ENCODE measurements around the gene ENPP4.

DNA sequence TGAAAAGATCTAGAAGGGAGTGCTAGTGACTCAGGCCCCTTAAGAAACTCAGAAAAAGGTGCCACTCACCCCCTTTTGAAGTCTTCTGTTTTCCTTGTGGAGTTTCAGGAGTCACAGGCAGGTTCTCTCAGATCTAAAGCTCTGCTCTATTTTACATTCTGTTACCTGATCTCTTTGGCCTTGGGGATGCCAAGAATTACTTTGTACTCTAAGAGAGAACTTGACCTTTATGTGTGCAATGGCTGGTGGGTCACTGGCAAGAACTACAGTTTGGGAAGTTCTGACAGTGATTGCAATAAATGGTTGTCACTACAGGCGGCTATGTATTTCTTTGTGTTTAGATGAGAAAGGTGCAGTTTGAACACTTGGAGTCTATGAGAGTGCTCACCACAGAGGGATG is 24.2 kb upstream of the ENPP4 start:
- TF ChIP-seq BHLHE40 (IDR thresholded peaks at IDR 0.05; ENCODE audit: low read length) (no peak), MXI1 (IDR thresholded peaks at IDR 0.05; ENCODE audit: low read depth, low read length) (no peak), RFX5 (IDR thresholded peaks at IDR 0.05; ENCODE audit: low read depth, low read length) (no peak), NRF1 (conservative IDR thresholded peaks at IDR 0.05 in 1 of 2, IDR thresholded peaks at IDR 0.05 in 1 of 2) (no peak), CBX5 (IDR thresholded peaks at IDR 0.05; ENCODE audit: borderline replicate concordance, low read depth) (no peak), HNRNPH1 (optimal IDR thresholded peaks at IDR 0.05; ENCODE audit: low read depth, low read length) (no peak), SAFB2 (IDR thresholded peaks at IDR 0.05; ENCODE audit: borderline replicate concordance, low read depth, low read length, severe bottlenecking) (no peak), MBD2 (IDR thresholded peaks at IDR 0.05; ENCODE audit: borderline replicate concordance, low read depth) (no peak), CHD4 (IDR thresholded peaks at IDR 0.05; ENCODE audit: insufficient read depth, insufficient replicate concordance, low read depth, low read length, poor library complexity, severe bottlenecking) (no peak), POLR2AphosphoS5 (IDR thresholded peaks at IDR 0.05; ENCODE audit: control insufficient read depth, insufficient read depth, low read depth, low read length) (no peak)
- TF ChIP-seq, protein P1, sequence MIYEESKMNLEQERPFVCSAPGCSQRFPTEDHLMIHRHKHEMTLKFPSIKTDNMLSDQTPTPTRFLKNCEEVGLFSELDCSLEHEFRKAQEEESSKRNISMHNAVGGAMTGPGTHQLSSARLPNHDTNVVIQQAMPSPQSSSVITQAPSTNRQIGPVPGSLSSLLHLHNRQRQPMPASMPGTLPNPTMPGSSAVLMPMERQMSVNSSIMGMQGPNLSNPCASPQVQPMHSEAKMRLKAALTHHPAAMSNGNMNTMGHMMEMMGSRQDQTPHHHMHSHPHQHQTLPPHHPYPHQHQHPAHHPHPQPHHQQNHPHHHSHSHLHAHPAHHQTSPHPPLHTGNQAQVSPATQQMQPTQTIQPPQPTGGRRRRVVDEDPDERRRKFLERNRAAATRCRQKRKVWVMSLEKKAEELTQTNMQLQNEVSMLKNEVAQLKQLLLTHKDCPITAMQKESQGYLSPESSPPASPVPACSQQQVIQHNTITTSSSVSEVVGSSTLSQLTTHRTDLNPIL (CRISPR knock-in tag; IDR thresholded peaks at IDR 0.05) = no peak
- TF ChIP-seq, protein P2, sequence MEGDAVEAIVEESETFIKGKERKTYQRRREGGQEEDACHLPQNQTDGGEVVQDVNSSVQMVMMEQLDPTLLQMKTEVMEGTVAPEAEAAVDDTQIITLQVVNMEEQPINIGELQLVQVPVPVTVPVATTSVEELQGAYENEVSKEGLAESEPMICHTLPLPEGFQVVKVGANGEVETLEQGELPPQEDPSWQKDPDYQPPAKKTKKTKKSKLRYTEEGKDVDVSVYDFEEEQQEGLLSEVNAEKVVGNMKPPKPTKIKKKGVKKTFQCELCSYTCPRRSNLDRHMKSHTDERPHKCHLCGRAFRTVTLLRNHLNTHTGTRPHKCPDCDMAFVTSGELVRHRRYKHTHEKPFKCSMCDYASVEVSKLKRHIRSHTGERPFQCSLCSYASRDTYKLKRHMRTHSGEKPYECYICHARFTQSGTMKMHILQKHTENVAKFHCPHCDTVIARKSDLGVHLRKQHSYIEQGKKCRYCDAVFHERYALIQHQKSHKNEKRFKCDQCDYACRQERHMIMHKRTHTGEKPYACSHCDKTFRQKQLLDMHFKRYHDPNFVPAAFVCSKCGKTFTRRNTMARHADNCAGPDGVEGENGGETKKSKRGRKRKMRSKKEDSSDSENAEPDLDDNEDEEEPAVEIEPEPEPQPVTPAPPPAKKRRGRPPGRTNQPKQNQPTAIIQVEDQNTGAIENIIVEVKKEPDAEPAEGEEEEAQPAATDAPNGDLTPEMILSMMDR (IDR thresholded peaks at IDR 0.05 in 2 of 3, conservative IDR thresholded peaks at IDR 0.05 in 1 of 3; ENCODE audit: insufficient read depth in 2 of 3, low read depth in 1 of 3, low read length in 3 of 3) = no peak
- TF ChIP-seq, protein P3, sequence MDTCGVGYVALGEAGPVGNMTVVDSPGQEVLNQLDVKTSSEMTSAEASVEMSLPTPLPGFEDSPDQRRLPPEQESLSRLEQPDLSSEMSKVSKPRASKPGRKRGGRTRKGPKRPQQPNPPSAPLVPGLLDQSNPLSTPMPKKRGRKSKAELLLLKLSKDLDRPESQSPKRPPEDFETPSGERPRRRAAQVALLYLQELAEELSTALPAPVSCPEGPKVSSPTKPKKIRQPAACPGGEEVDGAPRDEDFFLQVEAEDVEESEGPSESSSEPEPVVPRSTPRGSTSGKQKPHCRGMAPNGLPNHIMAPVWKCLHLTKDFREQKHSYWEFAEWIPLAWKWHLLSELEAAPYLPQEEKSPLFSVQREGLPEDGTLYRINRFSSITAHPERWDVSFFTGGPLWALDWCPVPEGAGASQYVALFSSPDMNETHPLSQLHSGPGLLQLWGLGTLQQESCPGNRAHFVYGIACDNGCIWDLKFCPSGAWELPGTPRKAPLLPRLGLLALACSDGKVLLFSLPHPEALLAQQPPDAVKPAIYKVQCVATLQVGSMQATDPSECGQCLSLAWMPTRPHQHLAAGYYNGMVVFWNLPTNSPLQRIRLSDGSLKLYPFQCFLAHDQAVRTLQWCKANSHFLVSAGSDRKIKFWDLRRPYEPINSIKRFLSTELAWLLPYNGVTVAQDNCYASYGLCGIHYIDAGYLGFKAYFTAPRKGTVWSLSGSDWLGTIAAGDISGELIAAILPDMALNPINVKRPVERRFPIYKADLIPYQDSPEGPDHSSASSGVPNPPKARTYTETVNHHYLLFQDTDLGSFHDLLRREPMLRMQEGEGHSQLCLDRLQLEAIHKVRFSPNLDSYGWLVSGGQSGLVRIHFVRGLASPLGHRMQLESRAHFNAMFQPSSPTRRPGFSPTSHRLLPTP (IDR thresholded peaks at IDR 0.05; ENCODE audit: borderline replicate concordance, extremely low read depth, insufficient read length) = no peak
- TF ChIP-seq, protein P4, sequence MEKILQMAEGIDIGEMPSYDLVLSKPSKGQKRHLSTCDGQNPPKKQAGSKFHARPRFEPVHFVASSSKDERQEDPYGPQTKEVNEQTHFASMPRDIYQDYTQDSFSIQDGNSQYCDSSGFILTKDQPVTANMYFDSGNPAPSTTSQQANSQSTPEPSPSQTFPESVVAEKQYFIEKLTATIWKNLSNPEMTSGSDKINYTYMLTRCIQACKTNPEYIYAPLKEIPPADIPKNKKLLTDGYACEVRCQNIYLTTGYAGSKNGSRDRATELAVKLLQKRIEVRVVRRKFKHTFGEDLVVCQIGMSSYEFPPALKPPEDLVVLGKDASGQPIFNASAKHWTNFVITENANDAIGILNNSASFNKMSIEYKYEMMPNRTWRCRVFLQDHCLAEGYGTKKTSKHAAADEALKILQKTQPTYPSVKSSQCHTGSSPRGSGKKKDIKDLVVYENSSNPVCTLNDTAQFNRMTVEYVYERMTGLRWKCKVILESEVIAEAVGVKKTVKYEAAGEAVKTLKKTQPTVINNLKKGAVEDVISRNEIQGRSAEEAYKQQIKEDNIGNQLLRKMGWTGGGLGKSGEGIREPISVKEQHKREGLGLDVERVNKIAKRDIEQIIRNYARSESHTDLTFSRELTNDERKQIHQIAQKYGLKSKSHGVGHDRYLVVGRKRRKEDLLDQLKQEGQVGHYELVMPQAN (IDR thresholded peaks at IDR 0.05; ENCODE audit: borderline replicate concordance) = no peak

Data from K562 (cell line).